ENCODE measurements around the gene PJVK. TPM values are rescaled to one million over a fixed set of nuclear protein-coding genes. Genes with fewer than 3 reads are reported as not detected.

The PJVK gene
- total RNA-seq, 1 experiment from 2014 or later: 2.5 TPM

GRCh38 chr2:178404368-178404767 lies 46.8 kb upstream of the PJVK start (continued):
- TF ChIP-seq ZNF425 (CRISPR knock-in tag; conservative IDR thresholded peaks at IDR 0.05) (no peak), MXD4 (CRISPR knock-in tag; IDR thresholded peaks at IDR 0.05; ENCODE audit: borderline replicate concordance) (no peak)

DNA sequence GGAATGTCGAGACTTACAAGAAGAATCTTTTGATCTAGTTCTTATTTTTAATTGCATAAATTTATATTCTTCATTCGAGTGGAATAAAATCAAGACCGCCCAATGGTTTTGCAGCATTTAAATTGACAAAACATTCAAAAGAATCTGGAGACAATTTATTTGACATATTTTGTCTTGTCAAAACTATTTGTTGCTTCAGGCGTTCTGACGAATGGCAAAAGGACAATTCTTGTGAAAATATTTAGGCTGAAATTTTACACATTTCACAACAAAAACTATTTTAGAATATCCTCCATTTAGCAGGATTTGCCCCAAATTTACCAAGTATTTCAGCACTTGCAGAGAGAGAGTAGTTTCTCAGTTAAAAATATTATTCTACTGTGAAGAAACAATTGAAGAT lies 41.9 kb upstream of the PJVK start:
- Mint-ChIP-seq H3K27me3 (ENCODE audit: low read depth) (peaks cover 9% of the 10 kb centered on the region; the same call in 1 of the 2 replicates), H3K9me3 (no peaks in the 10 kb centered on the region), H3K36me3 (no peaks in the 10 kb centered on the region), H3K27ac (no peak overlapping the region), H3K4me1 (peaks cover 5% of the 10 kb centered on the region; the same call in 1 of the 2 replicates), H3K4me3 (no peak overlapping the region)
- no peak for DNase-seq (ENCODE audit: low spot score)
- ATAC-seq: no peak
- TF ChIP-seq ZNF219 (CRISPR knock-in tag; IDR thresholded peaks at IDR 0.05; ENCODE audit: borderline replicate concordance): no peak
- TF ChIP-seq, protein P1, sequence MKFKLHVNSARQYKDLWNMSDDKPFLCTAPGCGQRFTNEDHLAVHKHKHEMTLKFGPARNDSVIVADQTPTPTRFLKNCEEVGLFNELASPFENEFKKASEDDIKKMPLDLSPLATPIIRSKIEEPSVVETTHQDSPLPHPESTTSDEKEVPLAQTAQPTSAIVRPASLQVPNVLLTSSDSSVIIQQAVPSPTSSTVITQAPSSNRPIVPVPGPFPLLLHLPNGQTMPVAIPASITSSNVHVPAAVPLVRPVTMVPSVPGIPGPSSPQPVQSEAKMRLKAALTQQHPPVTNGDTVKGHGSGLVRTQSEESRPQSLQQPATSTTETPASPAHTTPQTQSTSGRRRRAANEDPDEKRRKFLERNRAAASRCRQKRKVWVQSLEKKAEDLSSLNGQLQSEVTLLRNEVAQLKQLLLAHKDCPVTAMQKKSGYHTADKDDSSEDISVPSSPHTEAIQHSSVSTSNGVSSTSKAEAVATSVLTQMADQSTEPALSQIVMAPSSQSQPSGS (CRISPR knock-in tag; IDR thresholded peaks at IDR 0.05; ENCODE audit: borderline replicate concordance, low read depth): no peak
- TF ChIP-seq RORB (CRISPR knock-in tag; IDR thresholded peaks at IDR 0.05): no peak
- TF ChIP-seq NR1H2 (CRISPR knock-in tag; IDR thresholded peaks at IDR 0.05): no peak
- TF ChIP-seq, protein P2, sequence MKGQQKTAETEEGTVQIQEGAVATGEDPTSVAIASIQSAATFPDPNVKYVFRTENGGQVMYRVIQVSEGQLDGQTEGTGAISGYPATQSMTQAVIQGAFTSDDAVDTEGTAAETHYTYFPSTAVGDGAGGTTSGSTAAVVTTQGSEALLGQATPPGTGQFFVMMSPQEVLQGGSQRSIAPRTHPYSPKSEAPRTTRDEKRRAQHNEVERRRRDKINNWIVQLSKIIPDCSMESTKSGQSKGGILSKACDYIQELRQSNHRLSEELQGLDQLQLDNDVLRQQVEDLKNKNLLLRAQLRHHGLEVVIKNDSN (CRISPR knock-in tag; IDR thresholded peaks at IDR 0.05): no peak
- TF ChIP-seq FOXP1 (CRISPR knock-in tag; IDR thresholded peaks at IDR 0.05; ENCODE audit: borderline replicate concordance): no peak
- no peak for TF ChIP-seq ZNF416 (CRISPR knock-in tag; IDR thresholded peaks at IDR 0.05)
- TF ChIP-seq ETV6 (CRISPR knock-in tag; IDR thresholded peaks at IDR 0.05): no peak
- TF ChIP-seq, protein P3, sequence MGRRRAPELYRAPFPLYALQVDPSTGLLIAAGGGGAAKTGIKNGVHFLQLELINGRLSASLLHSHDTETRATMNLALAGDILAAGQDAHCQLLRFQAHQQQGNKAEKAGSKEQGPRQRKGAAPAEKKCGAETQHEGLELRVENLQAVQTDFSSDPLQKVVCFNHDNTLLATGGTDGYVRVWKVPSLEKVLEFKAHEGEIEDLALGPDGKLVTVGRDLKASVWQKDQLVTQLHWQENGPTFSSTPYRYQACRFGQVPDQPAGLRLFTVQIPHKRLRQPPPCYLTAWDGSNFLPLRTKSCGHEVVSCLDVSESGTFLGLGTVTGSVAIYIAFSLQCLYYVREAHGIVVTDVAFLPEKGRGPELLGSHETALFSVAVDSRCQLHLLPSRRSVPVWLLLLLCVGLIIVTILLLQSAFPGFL (CRISPR knock-in tag; IDR thresholded peaks at IDR 0.05; ENCODE audit: borderline replicate concordance): no peak
- no peak for TF ChIP-seq TEAD4 (CRISPR knock-in tag; IDR thresholded peaks at IDR 0.05)
- TF ChIP-seq ZNF121 (CRISPR knock-in tag; IDR thresholded peaks at IDR 0.05): no peak
- TF ChIP-seq SP1 (CRISPR knock-in tag; conservative IDR thresholded peaks at IDR 0.05): no peak
- no peak for TF ChIP-seq ZBTB21 (CRISPR knock-in tag; IDR thresholded peaks at IDR 0.05; ENCODE audit: borderline replicate concordance)
- TF ChIP-seq EMX1 (CRISPR knock-in tag; IDR thresholded peaks at IDR 0.05): no peak
- no peak for TF ChIP-seq ZNF232 (CRISPR knock-in tag; IDR thresholded peaks at IDR 0.05)
- no peak for TF ChIP-seq ZNF532 (CRISPR knock-in tag; IDR thresholded peaks at IDR 0.05; ENCODE audit: borderline replicate concordance)
- no peak for TF ChIP-seq FOXJ3 (CRISPR knock-in tag; IDR thresholded peaks at IDR 0.05; ENCODE audit: borderline replicate concordance)
- no peak for TF ChIP-seq ZNF263 (CRISPR knock-in tag; IDR thresholded peaks at IDR 0.05; ENCODE audit: low read depth)
- TF ChIP-seq SMAD4 (CRISPR knock-in tag; IDR thresholded peaks at IDR 0.05): no peak
- ChIA-PET CTCF (no interaction called here), POLR2A (no interaction called here)

All from WTC11 (cell line).